ENCODE results near the gene RFX2. TPM values are rescaled to one million over a fixed set of nuclear protein-coding genes. Genes with fewer than 3 reads are reported as not detected.
"Not testable (repeated sequence)": the region's sequence is repeated elsewhere in the genome, so short reads cannot be mapped to it uniquely, and the experiment has no call there.

The RFX2 gene
- total RNA-seq, 1 experiment from 2014 or later: 13.4 TPM

DNA sequence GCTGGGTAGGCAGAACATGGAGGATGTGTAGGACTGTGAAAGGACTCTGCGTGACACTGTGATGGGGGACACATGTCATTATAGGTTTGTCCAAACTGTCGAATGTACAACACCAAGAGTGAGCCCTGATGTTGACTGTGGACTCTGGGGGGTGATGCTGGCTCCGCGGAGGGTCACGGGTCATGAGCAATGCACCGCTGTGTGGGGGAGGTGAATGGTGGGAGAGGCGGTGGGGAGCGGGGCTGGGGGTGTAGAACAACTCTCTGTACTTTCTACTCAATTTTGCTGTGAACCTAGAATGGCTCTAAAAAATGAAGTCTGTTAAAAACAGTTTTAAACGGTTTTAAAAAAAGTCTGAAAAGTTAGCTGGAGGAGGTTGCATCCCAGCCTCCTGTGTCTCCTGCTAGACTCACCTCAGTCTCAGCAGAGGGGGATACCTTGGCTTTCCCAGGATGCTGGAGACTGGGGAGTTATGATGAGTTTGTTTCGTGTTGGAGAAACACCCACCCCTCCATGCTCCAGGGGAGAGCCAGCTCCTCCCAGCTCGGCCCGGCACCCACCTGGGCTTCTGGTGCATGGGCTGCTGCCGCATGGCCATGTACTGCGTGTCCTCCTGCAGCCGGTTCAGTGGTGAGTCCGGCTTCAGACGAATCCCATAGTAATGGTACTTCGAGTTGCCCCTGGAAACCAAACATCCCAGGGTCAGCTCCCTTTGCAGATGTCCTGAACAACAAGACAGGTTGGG is 97.7 kb downstream of the RFX2 start:
- DNase-seq (ENCODE audit: low read depth): no peak

DNA sequence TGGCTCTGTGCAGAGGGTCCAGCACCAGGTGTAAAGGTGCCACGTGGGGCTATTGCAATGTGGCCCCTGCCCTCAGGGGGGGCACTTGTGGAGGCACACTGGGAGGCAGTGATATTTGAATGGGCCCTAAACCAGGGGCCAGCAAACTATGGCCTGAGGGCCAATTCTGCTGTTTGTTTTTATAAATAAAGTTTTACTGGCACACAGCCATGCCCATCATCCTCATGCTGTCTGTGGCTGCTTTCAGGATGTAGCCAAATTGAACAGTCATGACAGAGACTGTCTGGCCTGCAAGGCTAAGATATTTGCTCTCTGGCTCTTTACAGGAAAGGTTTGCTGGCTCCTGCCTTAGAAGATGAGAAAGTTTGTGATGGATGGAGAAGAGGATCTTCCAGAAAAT is 98.5 kb downstream of the RFX2 start:
- DNase-seq (ENCODE audit: low read depth): peak; percentile 21

DNA sequence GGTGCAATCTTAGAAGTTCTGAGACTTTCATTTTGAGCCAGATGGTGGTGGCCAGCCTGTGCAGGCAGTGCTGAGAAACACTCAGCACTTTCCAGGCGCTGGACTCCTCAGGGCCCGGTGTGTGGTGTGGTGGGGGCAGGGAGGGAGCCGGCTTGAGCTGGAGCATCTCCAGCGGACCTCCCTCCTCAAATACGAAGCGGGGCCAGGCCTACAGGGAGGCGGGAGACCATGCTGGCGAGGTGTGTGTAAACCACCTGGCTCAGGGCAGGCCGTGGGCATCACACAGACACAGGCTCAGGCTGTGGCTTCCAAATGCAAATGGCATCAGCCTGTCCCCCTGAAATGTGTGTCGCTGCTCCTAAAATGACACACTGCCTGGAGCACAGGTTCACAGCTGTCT is 99.1 kb downstream of the RFX2 start:
- no peak for DNase-seq (ENCODE audit: low read depth)

DNA sequence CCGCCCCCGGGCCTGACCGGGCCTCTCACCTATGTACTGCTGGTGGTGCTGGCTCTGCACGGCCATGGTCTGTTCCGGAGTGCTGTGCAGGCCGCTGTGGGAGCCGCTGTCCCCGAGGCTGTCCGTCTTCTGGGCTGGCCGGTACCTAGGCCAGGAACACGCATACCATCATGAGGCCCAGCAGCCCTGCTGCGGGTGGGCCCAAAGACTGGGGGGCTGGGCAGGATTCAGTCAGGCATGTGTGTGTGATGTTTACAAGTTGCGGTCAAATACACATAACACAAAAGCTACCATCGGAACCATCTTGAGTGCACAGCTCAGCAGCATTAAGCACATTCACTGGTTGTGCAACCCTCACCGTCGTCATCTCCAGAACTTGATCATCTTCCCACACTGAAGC is 100.2 kb downstream of the RFX2 start:
- DNase-seq (ENCODE audit: low read depth): no peak

DNA sequence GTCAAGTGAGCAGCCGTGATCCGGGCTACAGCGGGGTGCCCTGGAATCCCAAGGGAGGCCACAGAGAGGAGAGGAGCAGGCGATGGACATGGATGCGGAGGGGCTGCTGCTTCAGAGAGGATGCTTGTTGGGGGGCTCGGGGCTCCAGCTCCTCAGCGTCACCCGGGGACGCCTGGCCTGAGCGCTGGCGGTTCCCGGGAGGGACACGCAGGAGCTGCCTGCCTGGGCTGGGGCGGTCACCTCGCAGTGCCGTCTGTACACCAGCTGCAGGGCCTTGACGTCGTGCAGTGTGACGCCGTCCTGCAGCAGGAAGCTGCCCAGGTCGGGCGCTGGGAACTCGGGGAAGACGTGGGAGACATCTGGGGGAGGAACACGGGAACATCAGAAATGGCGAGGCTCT is 102.4 kb downstream of the RFX2 start:
- DNase-seq (ENCODE audit: low read depth): no peak

DNA sequence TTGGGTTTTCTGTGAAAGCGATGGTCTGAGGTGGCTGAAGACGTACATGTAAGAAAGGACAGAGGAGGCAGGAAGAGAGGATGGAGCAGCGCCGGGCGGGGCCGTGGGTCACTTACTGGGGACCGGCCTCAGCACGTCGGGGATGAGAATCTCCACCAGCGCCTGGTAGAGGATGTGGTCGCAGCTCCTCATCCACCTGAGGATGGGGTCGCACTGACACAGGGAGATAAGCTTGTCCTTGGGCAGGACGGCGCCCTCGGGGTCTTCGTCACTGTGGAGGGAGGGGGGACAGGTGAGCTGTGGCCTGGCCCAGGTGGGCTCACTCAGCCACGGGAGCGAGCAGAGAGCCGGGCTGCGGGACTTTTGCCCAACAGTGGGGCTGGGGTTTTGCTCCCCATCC is 103.4 kb downstream of the RFX2 start:
- DNase-seq (ENCODE audit: low read depth): no peak

DNA sequence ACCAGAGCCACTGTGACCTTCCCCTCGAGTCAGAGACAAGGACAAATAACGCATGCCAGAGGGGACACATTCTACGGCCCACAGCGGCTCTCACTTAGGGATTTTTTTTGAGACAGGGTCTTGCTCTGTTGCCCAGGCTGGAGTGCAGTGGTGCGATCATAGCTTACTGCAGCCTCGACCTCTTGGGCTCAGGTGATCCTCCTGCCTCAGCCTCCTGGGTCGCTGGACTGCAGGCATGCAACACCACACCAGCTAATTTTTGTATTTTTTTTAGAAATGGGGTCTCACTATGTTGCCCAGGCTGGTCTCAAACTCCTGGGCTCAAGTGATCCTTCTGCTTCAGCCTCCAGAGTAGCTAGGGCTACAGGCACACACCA is 104.2 kb downstream of the RFX2 start:
- not testable (repeated sequence) for DNase-seq (ENCODE audit: low read depth)

DNA sequence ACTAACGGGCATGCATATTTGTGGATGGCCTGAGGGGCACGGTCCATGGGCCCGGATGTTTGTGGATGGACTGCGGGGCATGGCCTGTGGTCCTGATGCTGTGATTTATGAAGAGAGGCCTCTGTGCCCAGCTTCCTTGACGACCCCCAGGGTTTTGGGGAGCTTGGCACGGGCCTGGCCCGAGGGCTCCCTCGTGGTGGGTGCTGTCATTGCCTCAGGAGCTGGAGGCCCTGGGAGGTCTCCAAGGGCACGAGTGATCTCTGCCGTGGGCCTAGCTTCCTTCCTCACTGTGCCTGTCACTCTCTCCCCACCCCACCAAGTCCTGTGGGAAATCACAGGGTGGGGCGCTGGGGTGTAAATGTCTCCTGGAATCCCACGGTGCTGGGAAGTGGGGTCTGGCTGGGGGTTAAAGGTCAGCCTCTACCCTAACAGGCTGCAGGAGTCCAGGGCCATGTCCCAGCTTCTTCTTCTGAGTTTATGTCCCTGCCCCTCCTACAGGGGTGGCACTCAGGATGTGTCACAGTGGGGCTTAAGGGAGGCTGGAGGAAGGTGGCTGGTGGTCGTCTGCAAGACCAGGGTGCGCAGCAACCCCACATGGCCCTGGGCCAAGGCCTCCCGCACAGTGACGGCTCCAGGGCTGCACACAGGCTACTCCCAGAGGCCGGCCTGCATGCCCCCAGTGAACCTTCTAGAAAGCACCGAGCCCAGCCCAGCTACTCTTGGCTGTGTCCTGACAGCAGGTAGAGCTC is 104.8 kb downstream of the RFX2 start:
- no peak for DNase-seq (ENCODE audit: low read depth)

DNA sequence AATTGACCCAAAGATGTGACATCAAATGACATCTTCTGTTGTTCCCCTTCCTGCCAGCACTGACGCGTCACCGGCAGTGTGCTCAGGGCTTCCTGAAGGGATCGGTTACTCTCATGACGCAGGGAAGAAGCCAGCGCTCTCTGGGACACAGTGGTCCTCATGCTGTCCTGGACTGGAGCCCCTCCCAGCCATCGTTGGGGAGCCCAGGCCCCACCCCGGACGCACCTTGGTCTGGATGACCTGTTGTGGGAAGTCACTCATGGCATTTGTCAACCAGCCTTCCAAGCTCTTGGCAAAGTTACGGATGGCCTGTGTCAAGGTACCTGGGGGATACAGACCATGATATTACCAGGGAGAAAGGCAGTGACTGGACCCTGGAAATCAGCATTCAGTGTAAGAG is 106.3 kb downstream of the RFX2 start:
- DNase-seq (ENCODE audit: low read depth): no peak

DNA sequence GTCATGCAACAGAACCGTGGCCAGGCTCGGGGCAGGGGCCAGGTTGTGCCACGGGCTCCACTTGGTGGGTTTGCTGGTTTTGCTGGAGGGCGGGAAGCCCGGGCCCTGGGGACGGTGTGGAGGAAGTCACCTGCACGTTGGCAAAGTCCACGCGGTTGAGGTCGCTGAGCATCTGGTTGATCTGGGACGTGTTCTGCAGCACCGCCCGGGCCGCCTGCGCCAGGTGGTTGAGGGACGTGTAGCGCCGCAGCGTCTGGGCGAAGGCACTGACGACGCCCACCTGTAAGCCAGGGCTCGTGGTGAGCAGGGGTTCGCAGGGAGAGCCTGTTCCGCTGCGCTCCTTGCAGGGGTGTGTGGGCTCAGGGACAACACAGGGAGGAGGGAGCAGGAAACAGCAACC is 107.7 kb downstream of the RFX2 start:
- DNase-seq (ENCODE audit: low read depth): no peak

DNA sequence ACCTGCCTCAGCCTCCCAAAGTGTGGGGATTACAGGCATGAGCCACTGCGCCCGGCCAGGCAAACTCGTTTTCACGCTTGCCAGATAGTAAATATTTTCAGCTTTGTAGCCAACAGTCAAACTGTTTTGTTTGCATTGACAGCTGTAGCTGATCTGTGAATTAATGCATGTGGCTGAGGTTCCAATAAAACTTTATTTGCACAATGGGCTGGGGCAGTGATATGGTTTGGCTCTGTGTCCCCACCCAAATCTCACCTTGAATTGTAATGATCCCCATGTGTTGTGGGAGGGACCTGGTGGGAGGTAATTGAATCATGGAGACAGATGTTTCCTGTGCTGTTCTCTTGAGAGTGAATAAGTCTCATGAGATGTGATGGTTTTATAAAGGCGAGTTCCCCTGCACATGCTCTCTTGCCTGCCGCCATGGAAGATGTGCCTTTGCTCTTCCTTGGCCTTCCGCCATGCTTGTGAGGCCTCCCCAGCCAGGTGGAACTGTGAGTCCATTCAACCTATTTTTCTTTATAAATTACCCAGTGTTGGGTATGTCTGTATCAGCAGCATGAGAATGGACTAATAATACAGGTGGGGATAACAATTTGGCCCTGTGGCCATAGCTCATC is 110.0 kb downstream of the RFX2 start:
- no peak for DNase-seq (ENCODE audit: low read depth)

DNA sequence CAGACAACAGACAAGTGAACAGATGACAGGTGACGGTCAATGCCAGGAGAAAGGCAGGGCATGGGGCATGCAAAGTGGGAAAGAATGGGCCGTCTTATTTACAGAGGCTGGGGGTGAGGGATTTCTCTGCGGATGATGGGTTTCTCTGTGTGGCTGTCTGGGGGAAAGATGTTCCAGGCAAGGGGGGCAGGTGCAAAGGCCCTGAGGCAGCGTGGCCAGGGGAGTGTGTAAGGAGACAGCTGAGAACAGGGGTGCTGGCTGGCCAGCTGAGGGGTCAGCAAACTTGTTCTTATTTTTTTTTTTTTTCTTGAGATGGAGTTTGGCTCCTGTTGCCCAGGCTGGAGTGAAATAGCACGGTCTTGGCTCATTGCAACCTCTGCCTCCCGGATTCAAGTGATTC is 110.6 kb downstream of the RFX2 start:
- DNase-seq (ENCODE audit: low read depth): no peak

DNA sequence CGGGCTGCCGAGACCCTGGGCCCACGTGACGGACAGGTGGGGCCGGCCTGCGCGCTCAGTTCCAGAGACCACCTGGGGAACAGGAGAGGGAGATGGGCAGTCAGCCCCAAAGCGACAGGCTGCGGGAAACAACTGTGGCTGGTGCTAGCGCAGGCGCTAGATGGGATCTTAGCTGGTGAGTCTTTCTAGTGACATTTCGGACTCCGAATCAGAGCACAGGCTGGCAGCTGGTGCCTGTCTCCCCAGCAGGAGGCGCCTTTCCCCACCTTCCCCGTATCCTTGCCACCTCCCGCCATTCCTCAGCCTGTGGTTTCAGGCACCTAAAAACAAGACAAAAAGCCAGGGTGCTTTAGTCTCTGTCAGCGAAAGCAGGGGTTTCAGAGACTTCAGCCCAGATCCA is 112.9 kb downstream of the RFX2 start:
- no peak for DNase-seq (ENCODE audit: low read depth)

DNA sequence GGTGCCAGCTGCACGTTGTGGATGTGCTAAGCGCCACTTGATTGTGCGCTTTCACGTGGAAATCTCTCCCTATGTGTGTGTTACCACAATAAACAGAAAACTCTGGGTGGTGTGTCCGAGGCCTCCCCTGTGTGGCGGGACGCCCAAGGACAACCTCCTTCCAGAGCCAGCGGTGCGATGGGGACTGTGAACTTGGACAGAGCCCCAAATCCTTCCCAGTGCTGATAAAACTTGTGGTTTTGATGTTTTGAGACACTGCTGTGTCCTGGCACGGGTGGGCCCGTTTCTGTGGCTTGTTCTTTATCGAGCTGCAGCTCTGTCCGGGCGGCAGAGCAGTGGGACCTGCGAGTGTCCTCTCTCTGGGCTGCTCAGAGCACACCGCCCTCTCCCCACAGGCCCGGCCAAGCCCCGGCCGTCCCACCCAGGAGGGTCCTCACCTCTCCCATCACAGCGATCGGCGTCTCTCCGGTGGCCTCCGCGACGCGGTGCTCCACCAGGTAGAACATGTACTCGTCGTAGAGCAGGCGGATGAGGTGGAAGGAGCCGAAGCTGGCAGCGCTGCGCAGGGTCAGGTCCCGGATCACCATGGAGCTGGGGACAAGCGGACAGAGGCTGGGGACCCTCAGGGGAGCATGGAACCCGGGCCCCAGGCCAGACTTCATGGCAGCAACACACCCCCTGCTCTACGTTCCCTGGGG is 113.5 kb downstream of the RFX2 start:
- DNase-seq (ENCODE audit: low read depth): no peak

DNA sequence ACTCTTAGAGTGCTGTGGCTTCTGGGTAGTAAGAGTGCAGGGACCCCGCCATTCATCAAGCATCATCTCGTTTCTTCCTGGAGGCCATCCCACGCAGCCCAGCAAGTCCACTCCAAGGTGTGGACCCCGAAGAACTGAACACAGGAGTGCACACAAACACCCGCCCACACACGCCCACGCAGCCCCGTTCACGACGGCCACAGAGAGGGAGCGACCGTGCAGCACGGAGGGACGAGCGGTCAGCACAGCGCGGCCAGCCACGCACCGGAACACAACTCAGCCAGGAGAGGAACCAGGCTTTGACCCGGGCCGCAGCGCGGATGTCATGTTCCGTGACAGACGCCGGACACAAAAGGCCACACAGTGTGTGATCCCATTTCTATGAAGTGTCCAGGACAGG is 114.2 kb downstream of the RFX2 start:
- DNase-seq (ENCODE audit: low read depth): no peak

DNA sequence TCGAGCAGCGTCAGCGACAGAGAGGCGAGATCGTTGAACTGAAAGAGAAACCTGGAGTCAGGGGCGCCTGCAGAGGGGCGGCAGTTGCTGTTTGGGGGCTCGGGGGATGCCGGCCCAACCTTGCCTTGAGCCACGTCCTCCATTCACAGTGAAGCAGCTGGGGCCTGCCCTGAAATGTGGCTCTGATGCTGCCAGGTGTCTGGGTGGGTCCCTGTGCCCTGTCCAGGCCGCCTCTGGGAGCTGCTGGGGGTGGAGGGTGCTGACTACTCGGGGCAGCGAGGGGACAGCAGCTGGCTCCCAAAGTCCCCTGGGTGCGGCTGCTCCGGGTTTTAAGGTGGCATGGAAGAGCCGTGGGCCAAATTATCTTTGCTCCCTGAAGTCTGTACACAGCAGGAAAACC is 114.7 kb downstream of the RFX2 start:
- DNase-seq (ENCODE audit: low read depth): no peak

DNA sequence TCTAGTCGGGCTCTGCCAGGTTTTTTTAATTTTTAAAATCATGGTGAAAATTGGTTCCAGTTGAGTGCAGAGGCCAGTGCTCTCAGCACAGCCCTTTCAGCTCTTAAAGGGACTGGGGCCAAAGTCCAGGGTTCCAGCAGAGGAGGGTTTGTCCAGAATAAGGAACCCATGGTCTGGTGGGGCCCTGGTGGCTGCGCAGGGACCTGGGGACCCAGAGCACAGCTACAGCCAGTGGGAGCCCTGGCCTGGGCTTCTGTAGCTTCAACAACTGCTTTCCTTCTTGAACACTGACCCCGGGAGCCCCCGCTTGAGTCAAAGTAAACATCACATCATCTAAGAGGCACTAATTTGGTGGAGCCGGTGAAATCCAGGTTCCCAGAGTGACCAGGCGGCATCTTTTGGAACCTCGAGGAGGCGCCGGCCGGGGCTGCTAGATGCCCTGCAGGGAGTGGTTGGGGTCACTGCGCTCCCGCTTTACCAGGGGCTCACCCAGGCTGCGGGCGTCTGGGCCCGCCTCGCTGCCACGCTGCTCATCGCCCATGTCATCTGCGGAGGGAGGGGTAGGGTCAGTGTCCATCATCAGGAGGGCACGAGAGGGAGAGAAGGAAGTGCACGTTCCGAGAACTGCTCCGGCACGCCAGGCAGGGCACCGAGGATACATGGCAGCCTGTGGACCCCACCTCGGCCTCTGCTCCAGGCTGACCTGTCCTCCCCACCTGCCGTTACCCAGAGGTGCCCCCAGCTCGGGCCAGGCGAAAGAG is 115.7 kb downstream of the RFX2 start:
- no peak for DNase-seq (ENCODE audit: low read depth)

DNA sequence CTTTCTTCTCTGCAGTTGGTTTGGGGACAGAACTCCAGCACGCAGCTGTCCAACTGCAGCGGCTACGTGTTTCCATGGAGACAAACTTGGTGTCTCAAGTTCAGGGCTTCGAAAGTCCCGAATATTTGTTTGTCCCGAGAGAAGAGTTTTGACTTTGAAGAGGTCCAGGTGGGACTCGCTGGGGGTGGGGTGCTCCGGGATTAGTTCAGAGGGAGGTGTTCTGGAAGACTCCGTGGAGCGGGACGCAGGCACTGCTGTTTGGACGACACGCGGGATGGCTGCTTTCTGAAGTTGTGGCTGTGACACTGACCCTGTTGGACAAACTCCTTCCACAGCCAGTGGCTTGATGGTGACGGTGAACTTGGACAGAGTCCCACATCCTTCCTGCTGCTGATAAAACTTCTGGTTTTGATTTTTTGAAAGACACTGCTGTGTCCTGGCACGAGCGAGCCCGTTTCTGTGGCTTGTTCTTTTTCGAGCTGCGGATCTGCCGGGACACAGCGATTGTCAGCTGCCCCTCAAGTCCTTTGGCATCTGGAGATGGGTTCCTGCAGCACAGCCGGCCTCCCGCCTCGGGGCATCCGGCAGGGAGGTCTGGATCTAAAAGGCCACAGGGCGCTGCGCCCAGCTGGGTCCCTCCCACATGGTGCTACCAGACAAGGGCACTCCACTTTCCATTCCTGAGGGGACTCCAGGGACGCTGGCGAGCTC is 116.5 kb downstream of the RFX2 start:
- peak; percentile 47 for DNase-seq (ENCODE audit: low read depth)

DNA sequence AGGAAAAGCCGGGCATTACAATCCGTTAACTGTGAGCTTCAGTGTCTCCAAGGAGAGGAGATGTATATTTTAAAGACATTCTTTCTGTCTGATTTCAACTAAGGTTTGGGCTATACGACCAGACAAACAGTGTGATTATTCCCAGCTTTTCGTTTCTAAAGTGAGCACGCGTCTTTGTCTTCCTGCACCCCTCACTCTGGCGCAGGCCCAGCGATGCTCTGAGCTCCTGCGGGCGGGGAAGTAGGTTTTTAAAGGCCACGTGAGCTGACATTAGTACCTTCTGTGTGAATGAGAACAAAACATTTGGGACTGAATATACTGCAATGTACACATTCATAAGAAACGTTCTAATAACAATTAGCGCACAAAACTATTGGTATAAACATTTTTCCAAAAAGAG is 117.1 kb downstream of the RFX2 start:
- DNase-seq (ENCODE audit: low read depth): no peak

DNA sequence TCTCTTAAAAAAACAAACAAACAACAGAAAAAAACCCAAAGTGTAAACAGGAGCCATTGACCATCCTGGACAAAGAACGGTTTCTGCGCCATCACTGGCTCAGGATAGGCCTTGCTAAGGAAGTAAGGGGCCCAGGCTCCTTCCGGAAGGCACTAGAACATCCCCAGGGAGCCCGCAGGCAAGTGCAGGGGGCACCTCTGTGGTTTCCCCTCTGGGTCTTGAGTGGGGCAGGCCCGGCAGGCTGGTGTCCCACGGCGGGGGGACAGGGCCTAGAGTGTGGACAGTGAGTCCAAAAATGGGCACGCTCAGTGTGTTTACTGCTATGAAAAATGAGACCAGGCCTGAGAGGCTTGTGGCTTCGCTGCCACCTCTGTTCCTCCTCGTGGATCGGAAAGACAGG is 117.5 kb downstream of the RFX2 start:
- DNase-seq (ENCODE audit: low read depth): no peak

DNA sequence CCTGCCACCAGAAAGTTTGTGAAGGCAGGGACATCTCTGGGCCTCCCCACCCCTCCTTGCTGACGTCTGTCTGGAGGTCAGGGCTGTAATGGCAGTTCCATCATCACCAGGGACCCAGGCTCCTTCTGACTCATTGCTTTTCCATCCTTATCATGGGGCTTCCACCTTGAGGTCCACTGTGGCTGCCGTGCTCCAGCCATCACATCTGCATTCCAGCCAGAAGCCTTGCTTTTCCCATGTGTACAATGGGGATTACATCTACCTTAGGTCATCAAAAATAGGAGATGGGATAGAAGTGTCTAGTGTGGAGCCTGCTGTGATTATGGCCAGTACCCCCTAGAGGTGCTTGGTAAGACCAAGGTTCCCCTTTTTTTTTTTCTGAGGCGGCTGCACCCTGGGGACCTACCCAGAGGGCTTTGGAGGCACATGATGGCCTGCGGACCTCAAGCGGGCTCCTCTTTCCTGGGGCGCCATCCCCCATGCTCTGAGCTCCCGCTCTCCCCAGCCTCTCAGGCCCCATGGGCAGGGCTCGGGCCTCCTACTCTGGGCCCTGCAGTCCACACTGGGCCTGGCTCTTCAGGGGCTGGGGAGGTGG is 119.0 kb downstream of the RFX2 start:
- DNase-seq (ENCODE audit: low read depth): no peak
